HG03378 (cell line): ENCODE results near the gene PRR16.

ENCODE experiments used
- ATAC-seq: cut with Tn5 transposase; IDR thresholded peaks from one replicate; pipeline ENCODE4 v1.9.1; 2021; ENCODE audit warnings: mild to moderate bottlenecking, moderate library complexity; ENCODE audit not compliant: unreplicated experiment

The PRR16 gene

DNA sequence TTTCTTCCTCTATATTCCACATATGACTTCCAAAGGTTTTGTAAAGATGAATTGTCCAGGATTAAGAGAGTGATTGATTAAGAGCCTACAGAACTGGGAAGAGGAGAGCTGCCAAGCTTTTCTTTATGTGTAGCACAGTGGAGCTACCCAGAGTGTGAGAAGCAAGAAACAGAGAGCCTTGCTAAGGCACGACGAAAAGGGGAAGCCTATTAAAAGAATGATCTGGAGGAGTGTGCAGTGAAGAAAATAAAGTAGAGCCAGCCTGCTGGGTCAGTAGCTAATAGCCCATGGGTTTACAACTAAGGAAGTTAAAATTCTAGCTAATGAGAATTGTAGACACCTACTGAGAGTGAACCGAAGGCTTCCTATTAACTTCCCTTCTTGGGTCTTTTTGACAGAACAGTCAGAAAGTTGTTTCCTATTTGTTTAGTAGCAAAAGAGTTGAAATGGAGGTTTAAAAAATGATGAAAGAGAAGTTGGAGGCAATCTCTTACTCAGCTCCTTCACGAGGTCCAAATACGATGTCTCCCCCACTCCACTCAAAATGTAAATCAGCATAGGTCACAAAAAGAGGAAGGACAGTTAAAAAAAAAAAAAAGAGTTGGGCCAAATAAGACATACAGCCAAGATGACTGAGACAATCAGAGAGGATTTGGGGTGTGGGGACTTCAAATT lies 957 bp upstream of the PRR16 start:
- no peak for ATAC-seq

GRCh38 chr5:120464627-120465435 lies 731 bp downstream of the PRR16 start:
- no peak for ATAC-seq

- ATAC-seq = no peak
These were observed 1.4 kb downstream of the PRR16 start for GRCh38 chr5:120465436-120465961.

- no peak for ATAC-seq
These were observed 2.4 kb downstream of the PRR16 start for GRCh38 chr5:120466341-120467006.

DNA sequence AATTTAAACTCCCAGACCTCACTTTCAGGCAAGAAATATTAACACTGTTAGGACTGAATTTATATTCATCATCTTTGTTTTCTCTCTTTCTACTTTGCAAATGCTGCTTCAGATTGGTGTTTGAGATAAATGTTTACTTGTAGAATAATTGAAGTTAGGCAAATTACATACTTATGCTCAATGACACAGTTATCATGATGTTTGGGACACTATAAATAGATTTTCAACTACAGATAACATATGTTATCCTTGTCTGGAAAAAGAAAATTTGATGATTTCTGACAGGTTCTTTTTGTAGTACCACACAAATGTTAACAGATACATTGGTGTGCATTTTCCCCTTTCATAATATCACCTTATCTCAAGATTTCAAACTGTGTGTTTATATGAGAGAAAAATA lies 7.9 kb downstream of the PRR16 start:
- no peak for ATAC-seq

DNA sequence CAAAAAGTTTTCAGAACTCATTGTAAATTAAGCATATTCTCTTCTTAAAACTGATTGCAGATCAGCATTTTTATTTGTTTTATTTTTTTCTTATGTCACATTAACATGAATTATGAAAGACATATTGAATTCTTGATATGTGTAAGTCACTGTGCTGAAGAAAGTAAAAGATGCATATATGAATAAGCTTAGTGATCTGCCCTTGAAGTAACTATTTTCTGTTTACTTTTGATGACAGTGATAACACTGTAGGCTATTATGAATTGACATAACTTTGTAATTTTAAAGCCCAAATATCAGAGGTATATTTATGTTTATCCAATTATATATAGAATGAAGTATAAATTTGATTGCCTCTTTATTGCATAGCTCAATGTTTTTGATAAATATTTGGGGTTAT lies 8.8 kb downstream of the PRR16 start:
- no peak for ATAC-seq

GRCh38 chr5:120473332-120473731 lies 9.2 kb downstream of the PRR16 start:
- no peak for ATAC-seq

DNA sequence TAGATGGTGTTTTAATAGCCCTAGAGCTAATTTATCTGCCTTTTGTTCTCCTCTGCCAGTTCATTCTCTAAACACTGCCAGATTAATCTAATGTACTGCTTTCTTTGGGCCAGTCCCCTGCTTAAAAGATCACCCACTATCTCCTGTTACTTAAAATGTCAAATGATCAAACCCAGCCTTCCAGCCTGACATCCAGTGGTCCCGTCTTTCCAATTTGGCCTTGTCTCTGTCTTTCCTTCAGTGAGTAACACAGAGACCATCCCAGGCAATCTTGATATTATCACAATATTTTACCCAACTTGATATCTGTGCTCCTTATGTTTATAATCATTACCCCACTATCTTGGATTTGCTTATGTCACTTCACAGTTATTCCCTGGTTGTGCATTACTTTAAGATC lies 12.0 kb downstream of the PRR16 start:
- ATAC-seq = no peak

DNA sequence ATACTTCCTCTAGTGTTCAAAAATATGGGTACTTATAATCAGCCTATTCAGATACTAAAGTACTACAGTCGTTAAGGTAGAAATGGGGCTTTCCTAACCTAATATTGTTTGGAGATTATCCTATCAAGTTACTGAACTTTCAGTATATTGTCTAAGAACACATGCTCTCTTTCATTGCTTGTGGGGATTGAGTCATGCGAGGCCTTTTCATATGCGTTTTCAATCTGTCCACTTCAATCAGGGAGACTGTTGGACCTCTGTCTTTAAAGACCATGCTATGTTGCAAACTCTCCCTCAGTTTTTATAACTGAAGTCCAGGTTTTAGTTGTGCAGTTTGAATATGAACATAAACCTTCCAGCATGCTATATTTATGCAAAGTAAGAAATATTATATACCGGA lies 15.0 kb downstream of the PRR16 start:
- no peak for ATAC-seq

- no peak for ATAC-seq
These were observed 35.9 kb downstream of the PRR16 start for GRCh38 chr5:120499876-120500563.

DNA sequence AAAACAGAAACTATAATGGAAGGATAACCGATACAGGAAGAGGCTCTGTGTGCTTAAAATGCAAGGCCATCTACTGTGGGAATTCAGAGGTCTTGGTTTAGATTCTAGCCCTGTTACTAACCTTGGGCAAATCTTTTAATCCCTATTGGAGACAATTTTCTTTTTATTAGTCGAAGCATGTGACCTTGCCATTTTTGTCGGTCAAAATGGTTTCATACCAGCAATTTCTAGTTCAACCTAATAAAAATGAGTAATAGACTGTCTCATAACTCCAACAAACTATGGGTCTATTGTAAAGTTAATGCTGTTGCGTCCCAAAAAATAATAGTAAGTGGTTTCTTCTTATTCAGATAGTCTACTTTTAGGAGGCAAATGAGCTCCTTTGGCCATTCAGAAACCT lies 38.4 kb downstream of the PRR16 start:
- no peak for ATAC-seq

GRCh38 chr5:120503341-120503740 lies 39.2 kb downstream of the PRR16 start:
- no peak for ATAC-seq

- no peak for ATAC-seq
These were observed 40.0 kb downstream of the PRR16 start for GRCh38 chr5:120504057-120504456.

DNA sequence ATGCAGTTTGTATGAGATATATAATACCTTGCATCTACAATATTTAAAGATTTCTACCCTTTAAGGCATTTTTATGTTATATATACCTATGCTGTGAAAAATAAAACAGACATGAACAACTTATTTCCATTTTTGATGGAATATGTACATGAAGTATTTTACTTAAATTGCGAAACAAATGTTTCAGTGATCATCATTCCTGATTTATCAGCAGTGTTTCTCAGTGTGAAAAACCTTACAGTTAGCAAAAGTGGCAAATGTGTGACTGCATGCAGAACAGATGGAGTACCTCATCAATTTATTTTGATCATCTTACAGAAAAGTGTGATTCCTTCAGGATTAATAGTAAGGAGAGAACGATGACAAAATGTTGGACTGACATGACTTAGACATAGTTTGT lies 43.1 kb downstream of the PRR16 start:
- ATAC-seq = no peak

DNA sequence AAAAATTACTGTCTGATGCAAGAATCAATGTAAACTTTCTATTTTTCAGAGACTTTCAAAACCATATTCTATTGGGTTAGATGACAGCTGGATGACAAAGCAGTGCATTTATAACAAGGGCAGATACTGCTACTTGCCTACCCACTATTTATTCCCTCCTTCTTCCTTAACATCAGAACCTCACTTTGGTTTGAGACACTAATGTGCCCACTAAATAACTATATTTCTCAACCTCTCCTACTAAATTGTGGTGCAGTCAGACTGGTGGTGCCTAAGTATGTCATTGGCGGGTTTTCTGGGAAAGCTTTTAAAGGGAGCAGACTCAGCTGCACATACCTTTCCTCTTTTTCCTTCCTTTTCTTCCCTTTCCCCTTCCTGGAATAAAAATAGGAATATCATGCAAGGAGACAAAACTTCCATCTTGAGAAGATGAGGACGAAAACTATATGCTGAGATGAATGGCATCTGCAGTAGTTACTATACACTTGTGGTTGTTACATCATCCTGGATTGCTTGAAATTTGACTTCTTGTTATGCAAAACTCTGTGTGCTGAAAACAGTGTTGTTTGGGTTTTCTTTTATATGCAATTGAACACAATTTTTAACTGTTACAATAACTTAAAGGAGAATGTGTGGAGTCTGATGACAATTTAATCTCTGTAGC lies 43.8 kb downstream of the PRR16 start:
- ATAC-seq = no peak

GRCh38 chr5:120509053-120509452 lies 45.0 kb downstream of the PRR16 start:
- ATAC-seq = no peak

GRCh38 chr5:120510098-120510637 lies 46.1 kb downstream of the PRR16 start:
- no peak for ATAC-seq

- no peak for ATAC-seq
These were observed 47.0 kb downstream of the PRR16 start for GRCh38 chr5:120510994-120511686.

- ATAC-seq = no peak
These were observed 48.0 kb downstream of the PRR16 start for GRCh38 chr5:120512068-120512467.
